Muscle of leg (tissue), 11 donors: ENCODE measurements around the gene CES4A. TPM values are rescaled to one million over a fixed set of nuclear protein-coding genes. Genes with fewer than 3 reads are reported as not detected.
"Not testable (repeated sequence)": the region's sequence is repeated elsewhere in the genome, so short reads cannot be mapped to it uniquely, and the experiment has no call there.

Source experiments
- DNase-seq: peaks from one replicate; pipeline ENCODE4 v3.0.0; 2013
- H3K27ac ChIP-seq: one replicate; pipeline ENCODE4 v1.5.1; 2013; ENCODE audit warnings: mild to moderate bottlenecking, low read length, control low read depth
- H3K27me3 ChIP-seq: one replicate; pipeline ENCODE4 v1.6.1; 2013; ENCODE audit warnings: low read length; ENCODE audit not compliant: control insufficient read depth, insufficient read depth
- H3K36me3 ChIP-seq: one replicate; pipeline ENCODE4 v1.6.1; 2013; ENCODE audit warnings: low read length; ENCODE audit not compliant: control insufficient read depth, insufficient read depth
- H3K4me1 ChIP-seq: one replicate; pipeline ENCODE4 v1.6.1; 2013; ENCODE audit warnings: low read length; ENCODE audit not compliant: control insufficient read depth, insufficient read depth
- H3K4me3 ChIP-seq: one replicate; pipeline ENCODE4 v1.5.1; 2013; ENCODE audit warnings: low read length, control low read depth
- H3K9me3 ChIP-seq: replicated peaks from 2 replicates; pipeline ENCODE4 v1.6.1; 2013; ENCODE audit warnings: low read depth, low read length; ENCODE audit not compliant: control insufficient read depth
- WGBS: methylation state at CpG from one replicate; pipeline ENCODE4 v1.1.5; 2013; ENCODE audit warnings: missing lambda C conversion rate; ENCODE audit not compliant: insufficient coverage; 5-methylcytosine and 5-hydroxymethylcytosine counted together
- polyA plus RNA-seq, 8 donors: library from polyadenylated mRNA; unstranded; fragments of 120-200 nt; gene quantifications; one replicate each; pipeline versions ENCODE4 v1.2.1 to v1.2.3, GENCODE V29; 2013; ENCODE audit warnings: inconsistent platforms in 1 of 8, low replicate concordance in 1 of 8; ENCODE audit not compliant: insufficient read length in 8 of 8, insufficient read depth in 1 of 8
- total RNA-seq: library from RNA; stranded (reverse); fragments of 120-200 nt; gene quantifications from one replicate; pipeline ENCODE4 v1.2.4, GENCODE V29; 2013

The CES4A gene
- total and polyA plus RNA-seq, 9 donors, result 1.5 to 5.3 (median 3.2) TPM

GRCh38 chr16:66955363-66956153, 32.8 kb upstream of the CES4A start:
- not testable (repeated sequence) for H3K36me3 ChIP-seq, H3K4me3 ChIP-seq, H3K9me3 ChIP-seq, H3K27ac ChIP-seq, DNase-seq, H3K4me1 ChIP-seq
- H3K27me3 ChIP-seq, result peaks cover 24% of the 10 kb centered on the region
- no CpG with 5 or more reads among the region's 17 CpGs for WGBS

GRCh38 chr16:66956154-66956457, 32.3 kb upstream of the CES4A start:
- not testable (repeated sequence) for H3K9me3 ChIP-seq, H3K27ac ChIP-seq, H3K36me3 ChIP-seq, H3K4me1 ChIP-seq, DNase-seq, H3K4me3 ChIP-seq
- peaks cover 20% of the 10 kb centered on the region for H3K27me3 ChIP-seq
- no CpG with 5 or more reads among the region's 1 CpG for WGBS

- Histone ChIP-seq H3K27me3 (peaks cover 5% of the 10 kb centered on the region), H3K4me1 (peaks cover 7% of the 10 kb centered on the region), H3K4me3 (no peak overlapping the region), H3K9me3 (no peaks in the 10 kb centered on the region), H3K27ac (no peak overlapping the region), H3K36me3 (no peaks in the 10 kb centered on the region)
- 69% methylated on average over 7 of the region's 7 CpGs for WGBS
- DNase-seq, result no peak
Observed at GRCh38 chr16:66958857-66959703, 29.3 kb upstream of the CES4A start.

GRCh38 chr16:66959704-66960161, 28.7 kb upstream of the CES4A start:
- no peaks in the 10 kb centered on the region for H3K9me3 ChIP-seq
- no peaks in the 10 kb centered on the region for H3K36me3 ChIP-seq
- WGBS, result 40% methylated on average over 5 of the region's 5 CpGs
- no peak overlapping the region for H3K4me3 ChIP-seq
- no peak overlapping the region for H3K27ac ChIP-seq
- H3K4me1 ChIP-seq, result peaks cover 7% of the 10 kb centered on the region
- H3K27me3 ChIP-seq, result peaks cover 7% of the 10 kb centered on the region
- peak; percentile 67 for DNase-seq

- WGBS, result 88% methylated on average over 1 of the region's 1 CpG
- H3K27ac ChIP-seq, result no peak overlapping the region
- H3K4me3 ChIP-seq, result no peak overlapping the region
- no peaks in the 10 kb centered on the region for H3K9me3 ChIP-seq
- H3K36me3 ChIP-seq, result no peaks in the 10 kb centered on the region
- peaks cover 12% of the 10 kb centered on the region for H3K27me3 ChIP-seq
- H3K4me1 ChIP-seq, result peaks cover 7% of the 10 kb centered on the region
- DNase-seq, result no peak
Observed at GRCh38 chr16:66960270-66960669, 28.1 kb upstream of the CES4A start.

- DNase-seq, result no peak
- no peaks in the 10 kb centered on the region for H3K36me3 ChIP-seq
- H3K9me3 ChIP-seq, result no peaks in the 10 kb centered on the region
- H3K27me3 ChIP-seq, result peaks cover 15% of the 10 kb centered on the region
- H3K4me1 ChIP-seq, result peaks cover 7% of the 10 kb centered on the region
- WGBS, result 44% methylated on average over 13 of the region's 16 CpGs
- H3K27ac ChIP-seq, result no peak within 1 kb of the TSS
- H3K4me3 ChIP-seq, result no peak within 1 kb of the TSS
Observed at GRCh38 chr16:66961065-66961744, 27.2 kb upstream of the CES4A start, which contains the start of gene CES3. Gene CES3, plus strand, starts transcription at chr16:66961266. Its CDS starts 42 bp downstream, at chr16:66961308.

GRCh38 chr16:66961914-66962313, 26.5 kb upstream of the CES4A start:
- Histone ChIP-seq H3K27me3 (peaks cover 15% of the 10 kb centered on the region), H3K4me1 (peaks cover 7% of the 10 kb centered on the region), H3K9me3 (no peaks in the 10 kb centered on the region), H3K36me3 (no peaks in the 10 kb centered on the region), H3K4me3 (no peak overlapping the region), H3K27ac (no peak overlapping the region)
- no peak for DNase-seq
- 64% methylated on average over 4 of the region's 5 CpGs for WGBS

GRCh38 chr16:66964049-66964448, 24.3 kb upstream of the CES4A start:
- Histone ChIP-seq H3K27me3 (peaks cover 12% of the 10 kb centered on the region), H3K4me3 (no peak overlapping the region), H3K27ac (no peak overlapping the region), H3K9me3 (no peaks in the 10 kb centered on the region), H3K36me3 (no peaks in the 10 kb centered on the region), H3K4me1 (peaks cover 7% of the 10 kb centered on the region)
- no peak for DNase-seq
- WGBS, result 72% methylated on average over 4 of the region's 6 CpGs

GRCh38 chr16:66968847-66969246, 19.5 kb upstream of the CES4A start:
- no peak for DNase-seq
- no peak overlapping the region for H3K4me3 ChIP-seq
- H3K9me3 ChIP-seq, result no peaks in the 10 kb centered on the region
- WGBS, result 75% methylated on average over 1 of the region's 5 CpGs
- H3K27me3 ChIP-seq, result peaks cover 14% of the 10 kb centered on the region
- no peaks in the 10 kb centered on the region for H3K36me3 ChIP-seq
- no peak overlapping the region for H3K27ac ChIP-seq
- no peaks in the 10 kb centered on the region for H3K4me1 ChIP-seq
